VCaP (cell line): ENCODE data around the gene BMP4.

Source experiments
- H3K27ac ChIP-seq: fragments of 450-650 bp; 2 replicates; pipeline ENCODE4 v1.5.1; 2017
- CTCF ChIP-seq: fragments of 450-650 bp; conservative IDR thresholded peaks from 2 replicates; pipeline ENCODE4 v1.5.1; 2017; ENCODE audit warnings: mild to moderate bottlenecking, moderate library complexity

BMP4 gene

GRCh38 chr14:53942970-53943750 is 13.5 kb downstream of the BMP4 start:
- no peak for TF ChIP-seq CTCF
- peak overlapping the region; percentile 76 for H3K27ac ChIP-seq

- no peak for TF ChIP-seq CTCF
- H3K27ac ChIP-seq: no peak overlapping the region
Measured at GRCh38 chr14:53938136-53938837, 18.3 kb downstream of the BMP4 start.

GRCh38 chr14:53934778-53935414 is 21.7 kb downstream of the BMP4 start:
- no peak for TF ChIP-seq CTCF

GRCh38 chr14:53932966-53933365 is 23.7 kb downstream of the BMP4 start:
- no peak overlapping the region for H3K27ac ChIP-seq
- TF ChIP-seq CTCF: no peak

More at GRCh38 chr14:53934778-53935414, 21.7 kb downstream of the BMP4 start:
- H3K27ac ChIP-seq: no peak overlapping the region

GRCh38 chr14:53929871-53930715 is 26.5 kb downstream of the BMP4 start:
- peak; percentile 85 for TF ChIP-seq CTCF
- no peak overlapping the region for H3K27ac ChIP-seq

- no peak for TF ChIP-seq CTCF
- H3K27ac ChIP-seq: no peak overlapping the region
Measured at GRCh38 chr14:53927171-53927570, 29.5 kb downstream of the BMP4 start.
